Measurements from ENCODE around the gene IGDCC3. TPM values are rescaled to one million over a fixed set of nuclear protein-coding genes. Genes with fewer than 3 reads are reported as not detected.

The IGDCC3 gene
- total RNA-seq, 1 donor from 2014 or later: not detected

GRCh38 chr15:65394280-65394789 is 16.5 kb upstream of the IGDCC3 start:
- Histone ChIP-seq H3K4me3 (no peak overlapping the region), H3K27me3 (ENCODE audit: low read depth) (peaks cover 45% of the 10 kb centered on the region), H3K36me3 (no peaks in the 10 kb centered on the region), H3K9me3 (no peaks in the 10 kb centered on the region), H3K27ac (no peak overlapping the region), H3K4me1 (no peaks in the 10 kb centered on the region)
- intact Hi-C loops (cut with DNase I): no loop called here
- ATAC-seq (no peak), DNase-seq (no peak)
- no peak for TF ChIP-seq CTCF (IDR thresholded peaks at IDR 0.05)

GRCh38 chr15:65393557-65393956 is 15.8 kb upstream of the IGDCC3 start:
- H3K4me3 ChIP-seq: no peak overlapping the region
- no peaks in the 10 kb centered on the region for H3K4me1 ChIP-seq
- peaks cover 45% of the 10 kb centered on the region for H3K27me3 ChIP-seq (ENCODE audit: low read depth)
- no peak for ATAC-seq
- no peak for DNase-seq
- no peaks in the 10 kb centered on the region for H3K9me3 ChIP-seq
- H3K36me3 ChIP-seq: no peaks in the 10 kb centered on the region
- intact Hi-C loops (cut with DNase I): no loop called here
- H3K27ac ChIP-seq: no peak overlapping the region
- no peak for TF ChIP-seq CTCF (IDR thresholded peaks at IDR 0.05)

- H3K27ac ChIP-seq: no peak overlapping the region
- intact Hi-C loops (cut with DNase I): no loop called here
- TF ChIP-seq CTCF (IDR thresholded peaks at IDR 0.05): no peak
- H3K9me3 ChIP-seq: no peaks in the 10 kb centered on the region
- DNase-seq (no peak), ATAC-seq (no peak)
- H3K4me3 ChIP-seq: no peak overlapping the region
- peaks cover 40% of the 10 kb centered on the region for H3K27me3 ChIP-seq (ENCODE audit: low read depth)
- no peaks in the 10 kb centered on the region for H3K4me1 ChIP-seq
- no peaks in the 10 kb centered on the region for H3K36me3 ChIP-seq
These were observed 15.3 kb upstream of the IGDCC3 start for GRCh38 chr15:65393091-65393490.

- Histone ChIP-seq H3K4me3 (no peak overlapping the region), H3K27ac (no peak overlapping the region), H3K36me3 (no peaks in the 10 kb centered on the region), H3K27me3 (ENCODE audit: low read depth) (peaks cover 33% of the 10 kb centered on the region), H3K4me1 (no peaks in the 10 kb centered on the region), H3K9me3 (no peaks in the 10 kb centered on the region)
- intact Hi-C loops (cut with DNase I): no loop called here
- no peak for DNase-seq
- TF ChIP-seq CTCF (IDR thresholded peaks at IDR 0.05): no peak
- no peak for ATAC-seq
These were observed 14.6 kb upstream of the IGDCC3 start for GRCh38 chr15:65392368-65392767.

- ATAC-seq (no peak), DNase-seq (no peak)
- intact Hi-C loops (cut with DNase I): no loop called here
- Histone ChIP-seq H3K9me3 (no peaks in the 10 kb centered on the region), H3K4me1 (no peaks in the 10 kb centered on the region), H3K4me3 (no peak overlapping the region), H3K36me3 (no peaks in the 10 kb centered on the region), H3K27ac (no peak overlapping the region), H3K27me3 (ENCODE audit: low read depth) (peaks cover 27% of the 10 kb centered on the region)
- TF ChIP-seq CTCF (IDR thresholded peaks at IDR 0.05): no peak
These were observed 13.9 kb upstream of the IGDCC3 start for GRCh38 chr15:65391732-65392131.

GRCh38 chr15:65390447-65390846 is 12.6 kb upstream of the IGDCC3 start:
- no peaks in the 10 kb centered on the region for H3K36me3 ChIP-seq
- no peak for TF ChIP-seq CTCF (IDR thresholded peaks at IDR 0.05)
- no peaks in the 10 kb centered on the region for H3K9me3 ChIP-seq
- no peak for ATAC-seq
- intact Hi-C loops (cut with DNase I): no loop called here
- no peak for DNase-seq
- H3K27me3 ChIP-seq (ENCODE audit: low read depth): peaks cover 15% of the 10 kb centered on the region
- no peak overlapping the region for H3K27ac ChIP-seq
- no peak overlapping the region for H3K4me3 ChIP-seq
- H3K4me1 ChIP-seq: peaks cover 5% of the 10 kb centered on the region

Data from lower lobe of right lung (tissue), 2 donors.